ENCODE results near the gene UBE2J2. TPM values are rescaled to one million over a fixed set of nuclear protein-coding genes. Genes with fewer than 3 reads are reported as not detected.

The UBE2J2 gene
- total and polyA plus RNA-seq, 2 of the 8 experiments (the other 6 are each of a cell fraction or from before 2014, with no cell fraction given) = 33.6 to 67.9 TPM

- POLR2A ChIA-PET (ENCODE audit: partially characterized antibody) = interaction anchor here (1.8 to 3.0 kb wide), 2 partner anchors 11 to 15 kb away, joined by 5 to 12 read pairs; no protein-coding TSS in a partner anchor
- H3K4me2 ChIP-seq (ENCODE audit: insufficient read depth in 1 of 2, low read depth in 2 of 2, low read length in 2 of 2) = peak overlapping the region; percentile 81 to 83; a peak in 2 of 4 replicates
- CTCF ChIA-PET (ENCODE audit: partially characterized antibody) = interaction anchor here (0.9 to 1.7 kb wide), 2 partner anchors 10 to 11 kb away, joined by 4 to 6 read pairs; no protein-coding TSS in a partner anchor
These were observed 1.3 kb upstream of the UBE2J2 start for GRCh38 chr1:1274931-1275431.

More at GRCh38 chr1:1274931-1275431, 1.3 kb upstream of the UBE2J2 start:
- WGBS, 2 experiments (ENCODE audit: extremely low coverage in 1 of 2, insufficient coverage in 1 of 2, insufficient read length in 1 of 2, insufficient replicate concordance in 2 of 2, low coverage in 1 of 2, low lambda C conversion rate in 2 of 2, missing lambda C conversion rate in 1 of 2) = 92% methylated on average over 13 of the region's 15 CpGs; no CpG with 5 or more reads in 1 of the 2 experiments
- no peak overlapping the region for H2BK120ac ChIP-seq (replicated peaks; ENCODE audit: low read depth, low read length)
- peak overlapping the region; percentile 75 for H3K4ac ChIP-seq (replicated peaks; ENCODE audit: insufficient read length, low read depth, low read length)
- H3K14ac ChIP-seq (ENCODE audit: insufficient read length) = no peak overlapping the region
- H3K4me1 ChIP-seq (replicated peaks in 1 of 4; ENCODE audit: control insufficient read depth in 3 of 4, insufficient read depth in 4 of 4, low read length in 3 of 4) = peaks cover 0 to 17% (median 8%) of the 10 kb centered on the region in 4 experiments; a peak in 5 of 7 replicates
- H4K20me1 ChIP-seq (replicated peaks in 1 of 2; ENCODE audit: control insufficient read depth in 1 of 2, insufficient read depth in 2 of 2, low read length in 2 of 2) = peaks cover 19 to 20% of the 10 kb centered on the region in 2 experiments
- peak overlapping the region; percentile 22 for H4K91ac ChIP-seq (replicated peaks; ENCODE audit: insufficient read length, low read length)
- H2BK5ac ChIP-seq (ENCODE audit: low read depth, low read length) = no peak overlapping the region
- H2BK20ac ChIP-seq (ENCODE audit: low read length) = no peak overlapping the region
- no peak overlapping the region for H2AK5ac ChIP-seq (ENCODE audit: low read depth, low read length)
- H3K56ac ChIP-seq (replicated peaks; ENCODE audit: insufficient read length, low read depth, low read length) = no peak overlapping the region
- no peak for DNase-seq (ENCODE audit: low read depth in 1 of 2, low spot score in 2 of 2)
- H3K18ac ChIP-seq (ENCODE audit: extremely low read depth, low read length) = no peak overlapping the region
- H3K27ac ChIP-seq (ENCODE audit: low read depth, low read length) = no peak overlapping the region
- H3K27me3 ChIP-seq (replicated peaks in 1 of 4; ENCODE audit: control insufficient read depth in 3 of 4, extremely low read depth in 1 of 4, insufficient read depth in 3 of 4, low read length in 3 of 4) = no peaks in the 10 kb centered on the region; a peak in 1 of 7 replicates
- 0 out of 2 replicates have a peak overlapping the region, but pooled peaks have one; percentile 7 for H2BK15ac ChIP-seq (ENCODE audit: low read length)
- no peak overlapping the region for H3K9ac ChIP-seq (replicated peaks in 1 of 4; ENCODE audit: extremely low read depth in 1 of 4, low read depth in 3 of 4, low read length in 3 of 4)
- FAIRE-seq = no peak
- H3K23me2 ChIP-seq (ENCODE audit: low read depth, low read length) = peaks cover 12% of the 10 kb centered on the region; the same call in 1 of the 2 replicates
- no peaks in the 10 kb centered on the region for H3K36me3 ChIP-seq (ENCODE audit: control insufficient read depth in 2 of 4, insufficient read depth in 4 of 4, low read length in 3 of 4)
- no peak overlapping the region for H3K23ac ChIP-seq (ENCODE audit: insufficient read length)
- H3K79me1 ChIP-seq (ENCODE audit: low read depth, low read length) = peaks cover 19% of the 10 kb centered on the region
- no peak overlapping the region for H4K5ac ChIP-seq (ENCODE audit: insufficient read length, low read depth, low read length)
- no peaks in the 10 kb centered on the region for H3K9me3 ChIP-seq (ENCODE audit: insufficient read depth in 2 of 2, low read depth in 1 of 2, low read length in 1 of 2)
- H2BK12ac ChIP-seq (ENCODE audit: low read depth, low read length) = peak overlapping the region; percentile 18; the same call in 1 of the 2 replicates
- no peak overlapping the region for H3K4me3 ChIP-seq (ENCODE audit: extremely low read depth in 1 of 4, insufficient read depth in 2 of 4, low read depth in 3 of 4, low read length in 4 of 4)
- H3K79me2 ChIP-seq (ENCODE audit: control insufficient read depth in 1 of 2, insufficient read depth in 2 of 2, low read length in 2 of 2) = peaks cover 12 to 35% of the 10 kb centered on the region in 2 experiments; a peak in 3 of 4 replicates
- H2AFZ ChIP-seq (ENCODE audit: low read length) = no peak overlapping the region
- H4K8ac ChIP-seq (ENCODE audit: extremely low read depth, insufficient read depth, low read length) = 0 out of 2 replicates have a peak overlapping the region, but pooled peaks have one; percentile 5
- TF ChIP-seq FOSL1 (IDR thresholded peaks at IDR 0.05; ENCODE audit: insufficient read depth, low read depth, low read length) = no peak
- no peak for TF ChIP-seq RNF2 (IDR thresholded peaks at IDR 0.05; ENCODE audit: borderline replicate concordance, low read depth, low read length, missing control alignments, poor library complexity, severe bottlenecking)

All from H1 (cell line).